T-helper 22 cell (primary cell): ENCODE measurements around the gene TUBD1.

ENCODE experiments used
- DNase-seq: peaks from one replicate; pipeline ENCODE4 v3.0.0-alpha.2; 2020; ENCODE audit warnings: low read depth

TUBD1 gene

GRCh38 chr17:59815965-59816364, 76.8 kb downstream of the TUBD1 start:
- no peak for DNase-seq

GRCh38 chr17:59814685-59815084, 78.1 kb downstream of the TUBD1 start:
- DNase-seq: no peak

GRCh38 chr17:59814276-59814675, 78.5 kb downstream of the TUBD1 start:
- no peak for DNase-seq

- DNase-seq: no peak
These were observed 80.6 kb downstream of the TUBD1 start for GRCh38 chr17:59812139-59812538.

GRCh38 chr17:59811209-59811608, 81.5 kb downstream of the TUBD1 start:
- DNase-seq: no peak

GRCh38 chr17:59810894-59811153, 81.9 kb downstream of the TUBD1 start:
- DNase-seq: no peak
